DND-41 (cell line): ENCODE data around the gene RNASE8.

Experiments used
- EZH2 ChIP-seq: IDR thresholded peaks from 3 replicates; pipeline ENCODE4 v1.6.1; 2012; ENCODE audit warnings: borderline replicate concordance, low read depth, mild to moderate bottlenecking, moderate library complexity, low read length, inconsistent platforms; ENCODE audit not compliant: severe bottlenecking
- TF ChIP-seq, protein P1 (sequence below): IDR thresholded peaks from 2 replicates; pipeline ENCODE4 v1.5.1; 2012; ENCODE audit warnings: borderline replicate concordance, low read length, moderate library complexity, mild to moderate bottlenecking; ENCODE audit not compliant: poor library complexity, severe bottlenecking; ENCODE audit errors: extremely low read depth

DNA sequence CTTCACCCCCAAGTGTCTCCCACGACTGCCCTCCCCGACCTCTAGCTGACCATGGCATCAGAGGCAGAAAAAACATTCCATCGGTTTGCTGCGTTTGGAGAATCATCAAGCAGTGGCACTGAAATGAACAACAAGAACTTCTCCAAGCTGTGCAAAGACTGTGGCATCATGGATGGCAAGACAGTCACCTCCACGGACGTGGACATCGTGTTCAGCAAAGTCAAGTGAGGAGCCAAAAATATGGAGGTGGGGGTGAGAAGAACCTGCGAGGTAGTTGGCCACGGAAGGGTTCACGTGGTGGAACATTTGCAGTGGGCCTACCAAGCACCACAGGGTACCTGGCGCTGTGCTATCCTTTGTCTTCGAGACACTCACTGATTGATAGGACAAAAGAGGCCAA, 27.1 kb upstream of the RNASE8 start:
- TF ChIP-seq, protein P1, sequence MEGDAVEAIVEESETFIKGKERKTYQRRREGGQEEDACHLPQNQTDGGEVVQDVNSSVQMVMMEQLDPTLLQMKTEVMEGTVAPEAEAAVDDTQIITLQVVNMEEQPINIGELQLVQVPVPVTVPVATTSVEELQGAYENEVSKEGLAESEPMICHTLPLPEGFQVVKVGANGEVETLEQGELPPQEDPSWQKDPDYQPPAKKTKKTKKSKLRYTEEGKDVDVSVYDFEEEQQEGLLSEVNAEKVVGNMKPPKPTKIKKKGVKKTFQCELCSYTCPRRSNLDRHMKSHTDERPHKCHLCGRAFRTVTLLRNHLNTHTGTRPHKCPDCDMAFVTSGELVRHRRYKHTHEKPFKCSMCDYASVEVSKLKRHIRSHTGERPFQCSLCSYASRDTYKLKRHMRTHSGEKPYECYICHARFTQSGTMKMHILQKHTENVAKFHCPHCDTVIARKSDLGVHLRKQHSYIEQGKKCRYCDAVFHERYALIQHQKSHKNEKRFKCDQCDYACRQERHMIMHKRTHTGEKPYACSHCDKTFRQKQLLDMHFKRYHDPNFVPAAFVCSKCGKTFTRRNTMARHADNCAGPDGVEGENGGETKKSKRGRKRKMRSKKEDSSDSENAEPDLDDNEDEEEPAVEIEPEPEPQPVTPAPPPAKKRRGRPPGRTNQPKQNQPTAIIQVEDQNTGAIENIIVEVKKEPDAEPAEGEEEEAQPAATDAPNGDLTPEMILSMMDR, result no peak
- TF ChIP-seq EZH2, result no peak
